Loucy (cell line): Measurements from ENCODE around the gene NAPSA.
"Not testable (repeated sequence)": the region's sequence is repeated elsewhere in the genome, so short reads cannot be mapped to it uniquely, and the experiment has no call there.

Source experiments
- H2AFZ ChIP-seq: fragments of 200-600 bp; sonication (generic); 2 replicates; pipeline ENCODE4 v1.6.0; 2016; ENCODE audit warnings: antibody characterized with exemption, mild to moderate bottlenecking, low read length, moderate library complexity
- H3F3A ChIP-seq: fragments of 200-600 bp; 2 replicates; pipeline ENCODE4 v1.6.0; 2016; ENCODE audit warnings: antibody characterized with exemption, low read depth, mild to moderate bottlenecking
- H3K27me3 ChIP-seq: fragments of 200-600 bp; sonication (generic); 2 replicates; pipeline ENCODE4 v1.6.1; 2014; ENCODE audit warnings: low read length, mild to moderate bottlenecking; ENCODE audit not compliant: insufficient read depth, poor library complexity, severe bottlenecking
- H3K36me3 ChIP-seq: fragments of 200-600 bp; sonication (generic); 2 replicates; pipeline ENCODE4 v1.6.1; 2016; ENCODE audit warnings: low read length; ENCODE audit not compliant: insufficient read depth
- H3K4me1 ChIP-seq: fragments of 200-600 bp; sonication (generic); 2 replicates; pipeline ENCODE4 v1.5.1; 2014; ENCODE audit warnings: low read length, mild to moderate bottlenecking; ENCODE audit not compliant: insufficient read depth, poor library complexity, severe bottlenecking
- H3K4me2 ChIP-seq: fragments of 200-600 bp; sonication (generic); 2 replicates; pipeline ENCODE4 v1.6.0; 2014; ENCODE audit warnings: antibody characterized with exemption, low read length, low read depth, mild to moderate bottlenecking; ENCODE audit not compliant: poor library complexity, severe bottlenecking
- H3K4me3 ChIP-seq: fragments of 200-600 bp; sonication (generic); 2 replicates; pipeline ENCODE4 v1.5.1; 2014; ENCODE audit warnings: low read length, mild to moderate bottlenecking, mixed read lengths; ENCODE audit not compliant: poor library complexity, severe bottlenecking
- H3K79me2 ChIP-seq: fragments of 200-600 bp; sonication (generic); 2 replicates; pipeline ENCODE4 v1.6.1; 2014; ENCODE audit warnings: low read length; ENCODE audit not compliant: insufficient read depth
- H3K9ac ChIP-seq: fragments of 200-600 bp; sonication (generic); 2 replicates; pipeline ENCODE4 v1.6.0; 2014; ENCODE audit warnings: mild to moderate bottlenecking, low read depth, low read length, moderate library complexity; ENCODE audit not compliant: poor library complexity, severe bottlenecking
- H3K9me2 ChIP-seq: fragments of 200-600 bp; sonication (generic); replicated peaks from 2 replicates; pipeline ENCODE4 v1.6.1; 2016; ENCODE audit warnings: low read depth, low read length, mixed read lengths
- H3K9me3 ChIP-seq: fragments of 200-600 bp; sonication (generic); 2 replicates; pipeline ENCODE4 v1.6.1; 2014; ENCODE audit warnings: mild to moderate bottlenecking, antibody characterized with exemption, low read length, low read depth; ENCODE audit not compliant: insufficient read depth
- H4K20me1 ChIP-seq: fragments of 200-600 bp; sonication (generic); 2 replicates; pipeline ENCODE4 v1.6.0; 2014; ENCODE audit warnings: antibody characterized with exemption, low read length, mild to moderate bottlenecking; ENCODE audit not compliant: insufficient read depth, poor library complexity, severe bottlenecking
- EZH2phosphoT487 ChIP-seq: fragments of 200-600 bp; IDR thresholded peaks from 2 replicates; pipeline ENCODE4 v1.6.1; 2018; ENCODE audit warnings: antibody characterized with exemption, mild to moderate bottlenecking, moderate library complexity, borderline replicate concordance
- TF ChIP-seq, protein P1 (sequence below): fragments of 200-600 bp; sonication (generic); conservative IDR thresholded peaks from 2 replicates; pipeline ENCODE4 v1.5.1; 2014; ENCODE audit warnings: mild to moderate bottlenecking, antibody characterized with exemption, low read length

The NAPSA gene

DNA sequence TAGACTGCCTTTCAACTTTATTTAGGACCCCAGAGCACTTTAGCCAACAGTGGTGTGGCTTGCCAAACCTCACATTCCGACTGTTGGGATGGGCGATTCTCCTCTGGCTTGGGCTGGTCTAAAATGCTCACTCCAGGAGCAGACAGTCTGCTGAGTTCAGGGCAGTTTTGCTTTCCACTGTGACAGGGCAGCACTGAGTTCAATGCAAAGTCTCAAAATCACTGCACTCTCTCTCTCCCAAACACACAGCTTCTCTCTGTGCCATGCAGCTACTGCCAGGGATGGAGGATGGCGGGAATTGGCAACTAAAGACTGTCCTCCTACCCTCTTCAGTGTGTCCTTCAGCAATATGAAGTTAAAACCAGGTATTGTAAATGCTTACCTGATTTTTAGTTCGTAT is 13.2 kb downstream of the NAPSA start:
- Histone ChIP-seq H3K79me2 (no peaks in the 10 kb centered on the region), H3K9me3 (no peaks in the 10 kb centered on the region), H3K9me2 (no peaks in the 10 kb centered on the region), H3K27me3 (no peaks in the 10 kb centered on the region), H3K4me2 (no peak overlapping the region), H3F3A (no peaks in the 10 kb centered on the region), H3K4me3 (no peak overlapping the region), H3K9ac (no peak overlapping the region), H3K4me1 (no peaks in the 10 kb centered on the region), H4K20me1 (no peaks in the 10 kb centered on the region), H3K36me3 (no peaks in the 10 kb centered on the region), H2AFZ (no peak overlapping the region)
- no peak for TF ChIP-seq EZH2phosphoT487
- TF ChIP-seq, protein P1, sequence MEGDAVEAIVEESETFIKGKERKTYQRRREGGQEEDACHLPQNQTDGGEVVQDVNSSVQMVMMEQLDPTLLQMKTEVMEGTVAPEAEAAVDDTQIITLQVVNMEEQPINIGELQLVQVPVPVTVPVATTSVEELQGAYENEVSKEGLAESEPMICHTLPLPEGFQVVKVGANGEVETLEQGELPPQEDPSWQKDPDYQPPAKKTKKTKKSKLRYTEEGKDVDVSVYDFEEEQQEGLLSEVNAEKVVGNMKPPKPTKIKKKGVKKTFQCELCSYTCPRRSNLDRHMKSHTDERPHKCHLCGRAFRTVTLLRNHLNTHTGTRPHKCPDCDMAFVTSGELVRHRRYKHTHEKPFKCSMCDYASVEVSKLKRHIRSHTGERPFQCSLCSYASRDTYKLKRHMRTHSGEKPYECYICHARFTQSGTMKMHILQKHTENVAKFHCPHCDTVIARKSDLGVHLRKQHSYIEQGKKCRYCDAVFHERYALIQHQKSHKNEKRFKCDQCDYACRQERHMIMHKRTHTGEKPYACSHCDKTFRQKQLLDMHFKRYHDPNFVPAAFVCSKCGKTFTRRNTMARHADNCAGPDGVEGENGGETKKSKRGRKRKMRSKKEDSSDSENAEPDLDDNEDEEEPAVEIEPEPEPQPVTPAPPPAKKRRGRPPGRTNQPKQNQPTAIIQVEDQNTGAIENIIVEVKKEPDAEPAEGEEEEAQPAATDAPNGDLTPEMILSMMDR = no peak

DNA sequence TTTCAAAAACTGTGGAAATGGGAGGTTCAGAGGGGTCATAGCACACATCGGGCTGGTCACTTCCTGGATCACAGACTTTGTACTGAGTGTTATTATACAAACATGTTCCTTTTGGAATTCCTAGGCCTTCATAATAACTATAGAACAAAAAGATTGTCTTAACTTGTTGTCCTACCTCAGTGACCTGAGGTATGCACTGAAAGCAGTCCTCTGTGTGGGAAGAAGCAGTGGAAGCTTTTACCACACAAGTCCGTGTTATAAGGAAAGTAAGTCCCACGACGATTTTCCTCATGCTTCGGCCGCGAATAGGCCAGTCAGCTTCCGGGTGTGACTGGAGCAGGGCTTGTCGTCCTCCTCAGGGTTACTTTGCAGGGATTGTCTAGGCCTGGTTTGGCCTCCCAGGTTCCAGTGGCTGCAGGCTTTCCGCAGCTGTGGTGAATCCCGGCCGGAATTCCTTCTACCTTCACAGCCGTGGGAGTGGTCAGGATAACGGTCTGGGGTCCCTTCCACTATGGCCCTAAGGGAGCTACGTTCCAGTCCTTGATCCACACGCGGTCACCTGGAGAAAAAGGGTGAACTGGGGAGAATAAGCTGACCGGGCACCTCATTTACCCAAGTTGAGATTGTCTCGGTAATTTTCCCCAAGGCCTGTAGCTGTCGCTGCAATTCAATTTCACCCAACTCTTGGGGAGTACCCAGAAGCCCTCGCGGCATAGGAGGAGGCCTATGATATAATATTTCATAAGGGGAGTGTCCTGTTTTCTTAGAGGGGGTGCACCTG is 16.0 kb downstream of the NAPSA start:
- H3K9me3 ChIP-seq = no peaks in the 10 kb centered on the region; the same call in 1 of the 2 replicates
- no peaks in the 10 kb centered on the region for H3K79me2 ChIP-seq
- no peaks in the 10 kb centered on the region for H3K27me3 ChIP-seq
- TF ChIP-seq, protein P1 = no peak
- TF ChIP-seq EZH2phosphoT487 = no peak
- H4K20me1 ChIP-seq = no peaks in the 10 kb centered on the region
- no peaks in the 10 kb centered on the region for H3K4me1 ChIP-seq
- H2AFZ ChIP-seq = no peak overlapping the region
- no peaks in the 10 kb centered on the region for H3K36me3 ChIP-seq
- no peaks in the 10 kb centered on the region for H3K9me2 ChIP-seq
- H3K9ac ChIP-seq = no peak overlapping the region
- H3F3A ChIP-seq = no peaks in the 10 kb centered on the region
- H3K4me2 ChIP-seq = no peak overlapping the region
- no peak overlapping the region for H3K4me3 ChIP-seq

DNA sequence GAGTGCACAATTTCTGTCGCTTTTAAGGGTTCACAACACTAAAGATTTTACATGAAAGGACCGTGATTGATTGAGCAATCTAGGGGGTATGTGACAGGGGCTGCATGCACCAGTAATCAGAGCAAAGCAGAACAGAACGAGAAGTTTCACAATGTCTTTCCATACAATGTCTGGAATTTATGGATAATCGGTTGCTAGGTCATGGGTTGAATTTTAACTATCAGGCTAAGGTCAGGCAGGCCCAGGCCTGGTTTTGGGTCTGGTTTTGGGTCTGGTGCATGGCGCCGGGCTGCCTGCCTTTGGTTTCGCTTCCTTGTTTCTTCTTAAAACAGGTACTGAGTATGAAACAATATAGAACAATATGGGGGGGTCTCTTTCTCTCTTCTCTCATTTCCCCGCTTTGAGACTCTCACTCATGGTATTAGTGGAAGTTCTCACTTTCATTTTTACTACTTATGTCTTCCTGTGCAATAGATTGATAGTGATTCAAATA is 18.3 kb downstream of the NAPSA start:
- H3K27me3 ChIP-seq, H3K9me3 ChIP-seq, H3K79me2 ChIP-seq, H3K9ac ChIP-seq, H2AFZ ChIP-seq, H3K4me2 ChIP-seq, H3K36me3 ChIP-seq, H3K4me1 ChIP-seq, H3K9me2 ChIP-seq, H3F3A ChIP-seq, H3K4me3 ChIP-seq, H4K20me1 ChIP-seq: not testable (repeated sequence)
